Measurements from ENCODE around the gene MBOAT2. TPM values are rescaled to one million over a fixed set of nuclear protein-coding genes. Genes with fewer than 3 reads are reported as not detected.
A peak's percentile ranks its signal among the peaks of the same experiment; 100 is the strongest.
"Not testable (repeated sequence)": the region's sequence is repeated elsewhere in the genome, so short reads cannot be mapped to it uniquely, and the experiment has no call there.

MBOAT2 gene
- total RNA-seq, 1 experiment from 2014 or later, result 26.1 TPM

DNA sequence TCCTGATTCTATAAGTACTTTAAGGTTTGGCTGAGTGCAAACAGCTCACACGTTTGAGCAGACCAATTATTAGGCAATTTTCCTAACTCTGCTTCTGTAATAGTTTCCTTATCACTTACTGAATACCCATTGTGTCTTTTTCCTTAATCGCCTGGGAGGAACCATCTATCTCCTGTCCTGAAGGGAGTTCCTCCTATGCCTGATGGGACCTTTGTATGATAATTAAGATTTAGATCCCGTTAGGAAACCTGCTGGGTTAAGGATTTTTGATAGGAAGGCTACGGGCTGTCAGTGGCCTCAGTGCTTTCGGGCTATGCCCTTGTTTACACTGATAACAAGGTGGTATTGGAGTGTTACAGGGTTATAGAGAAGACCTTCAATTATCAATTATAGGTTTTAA is 106.8 kb downstream of the MBOAT2 start:
- DNase-seq (ENCODE audit: low read depth), result not testable (repeated sequence)

DNA sequence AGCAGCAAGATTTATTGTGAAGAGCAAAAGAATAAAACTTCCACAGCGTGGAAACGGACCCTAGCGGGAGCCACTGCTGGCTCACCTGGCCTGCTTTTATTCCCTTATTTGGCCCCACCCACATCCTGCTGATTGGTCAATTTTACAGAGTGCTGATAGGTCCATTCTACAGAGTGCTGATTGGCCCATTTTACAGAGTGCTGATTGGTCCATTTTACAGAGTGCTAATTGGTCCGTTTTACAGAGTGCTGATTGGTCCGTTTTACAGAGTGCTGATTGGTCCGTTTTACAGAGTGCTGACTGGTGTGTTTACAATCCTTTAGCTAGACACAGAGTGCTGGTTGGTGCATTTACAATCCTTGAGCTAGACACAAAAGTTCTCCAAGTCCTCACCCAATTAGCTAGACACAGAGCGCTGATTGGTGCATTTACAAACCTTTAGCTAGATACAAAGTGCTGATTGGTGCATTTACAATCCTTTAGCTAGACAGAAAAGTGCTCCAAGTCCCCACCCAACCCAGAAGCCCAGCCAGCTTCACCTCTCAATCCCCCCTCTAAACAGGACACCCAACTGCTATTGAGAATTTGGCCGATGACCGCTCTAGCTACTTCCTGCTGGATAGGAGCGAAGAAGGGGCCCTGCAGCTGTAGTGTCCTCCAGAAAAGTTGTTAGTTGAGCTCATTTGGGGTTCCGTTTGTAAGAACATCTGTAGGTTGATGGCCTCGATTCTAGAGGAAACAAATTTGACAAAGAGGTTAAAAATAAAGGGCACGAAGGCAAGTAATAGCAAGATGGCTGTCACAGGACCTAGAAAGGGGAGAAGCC is 108.2 kb downstream of the MBOAT2 start:
- not testable (repeated sequence) for DNase-seq (ENCODE audit: low read depth)

DNA sequence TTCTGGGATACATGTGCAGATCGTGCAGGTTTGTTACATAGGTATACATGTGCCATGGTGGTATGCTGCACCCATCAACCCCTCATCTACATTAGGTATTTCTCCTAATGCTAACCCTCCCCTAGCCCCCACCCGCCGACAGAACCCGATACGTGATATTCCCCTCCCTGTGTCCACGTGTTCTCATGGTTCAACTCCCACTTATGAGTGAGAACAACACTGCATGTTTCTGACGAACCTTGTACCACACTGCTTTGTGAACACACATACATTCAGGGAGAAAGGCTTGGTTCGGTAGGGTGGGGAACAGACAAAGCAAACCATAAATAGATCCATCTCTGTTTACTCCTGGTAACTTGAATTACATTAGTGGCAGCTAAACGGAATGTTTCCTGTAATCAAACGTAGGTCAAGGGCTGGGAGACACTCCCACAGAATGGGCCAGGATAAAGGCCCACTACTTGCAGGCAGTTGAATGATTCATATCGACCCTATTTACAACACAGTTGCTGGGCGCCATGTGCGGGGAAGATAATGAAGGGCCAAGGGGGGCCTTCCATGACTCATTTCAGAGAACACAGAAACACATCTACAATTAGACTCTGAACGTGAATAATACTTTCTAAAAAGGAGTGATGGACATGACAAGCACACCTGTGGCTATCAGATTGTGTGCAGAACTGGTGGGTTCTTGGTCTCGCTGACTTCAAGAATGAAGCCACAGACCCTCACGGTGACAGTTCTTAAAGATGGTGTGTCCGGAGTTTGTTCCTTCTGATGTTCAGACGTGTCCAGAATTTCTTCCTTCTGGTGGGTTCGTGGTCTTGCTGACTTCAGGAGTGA is 109.3 kb downstream of the MBOAT2 start:
- DNase-seq (ENCODE audit: low read depth), result no peak

DNA sequence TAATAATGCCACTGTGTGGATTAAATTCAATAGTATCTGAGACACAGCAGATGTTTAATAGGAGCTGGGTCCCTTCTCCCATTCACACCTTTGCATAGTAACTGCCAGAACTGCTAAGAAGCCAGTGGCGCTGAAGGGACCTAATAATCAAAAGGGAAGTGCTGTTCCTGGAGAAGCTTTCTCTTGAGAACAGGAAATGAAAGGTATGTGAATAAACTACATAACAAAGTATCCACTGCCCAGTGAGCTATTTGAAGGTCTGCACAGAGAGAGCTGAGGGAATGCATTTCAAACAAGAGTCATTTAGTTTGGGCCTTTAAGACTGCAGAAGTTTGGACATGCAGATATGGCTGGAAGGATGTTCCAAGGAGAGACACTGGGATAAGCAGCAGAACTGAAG is 110.0 kb downstream of the MBOAT2 start:
- no peak for DNase-seq (ENCODE audit: low read depth)

DNA sequence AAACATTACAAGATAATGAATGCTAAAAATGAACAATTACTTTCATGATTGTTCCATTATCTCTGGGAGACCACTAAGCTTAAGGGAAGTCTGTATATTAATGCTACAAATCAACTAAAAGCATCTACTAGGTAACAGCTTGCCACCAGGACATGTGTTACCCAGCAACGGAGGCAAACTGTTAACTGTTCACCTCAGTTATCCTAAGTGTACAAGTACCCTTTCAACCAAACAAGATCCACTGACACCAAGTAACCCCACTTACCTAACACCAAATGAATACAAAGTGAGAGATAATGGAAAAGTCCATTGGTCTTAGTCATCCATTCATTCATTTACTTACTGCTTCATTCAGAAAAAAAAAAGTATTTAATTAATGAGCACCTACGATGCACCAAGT is 111.4 kb downstream of the MBOAT2 start:
- no peak for DNase-seq (ENCODE audit: low read depth)

DNA sequence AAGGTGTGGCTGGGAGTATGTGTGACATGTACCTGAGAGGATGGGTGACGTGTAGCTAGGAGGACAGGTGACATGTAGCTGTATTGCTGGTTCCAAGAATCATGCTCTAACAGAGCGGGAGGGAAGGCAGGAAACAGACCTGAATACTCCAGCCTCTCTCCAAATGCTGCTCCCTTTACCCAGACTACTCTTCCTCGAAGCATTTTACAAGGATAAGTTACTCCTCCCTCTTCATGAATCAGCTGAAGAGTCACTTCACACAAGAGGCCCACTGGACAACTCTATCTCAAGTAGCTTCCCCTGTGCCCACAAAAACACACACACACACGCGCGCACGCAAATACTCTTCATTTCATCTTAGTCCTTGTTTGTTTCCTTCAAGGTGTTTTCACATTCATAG is 113.5 kb downstream of the MBOAT2 start:
- DNase-seq (ENCODE audit: low read depth), result no peak

DNA sequence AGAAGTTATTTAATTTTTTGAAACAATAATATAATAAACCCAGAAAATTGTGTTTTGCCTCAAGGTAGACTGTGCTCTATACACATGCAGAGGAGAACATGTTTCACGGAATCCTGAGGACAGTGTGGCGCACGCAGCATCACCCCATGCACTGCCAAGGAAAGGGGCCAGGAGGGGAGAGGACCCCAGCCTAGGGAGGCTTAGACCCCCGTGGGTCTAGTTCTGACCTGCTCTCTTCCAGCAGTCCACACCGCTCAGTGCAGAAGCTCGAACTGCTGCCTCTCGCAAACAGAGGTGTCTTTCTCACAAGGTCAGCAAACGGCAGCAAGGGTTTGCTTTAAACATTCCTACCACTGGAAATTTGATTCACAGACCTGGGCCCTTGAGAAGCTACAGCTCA is 114.5 kb downstream of the MBOAT2 start:
- DNase-seq (ENCODE audit: low read depth), result no peak

DNA sequence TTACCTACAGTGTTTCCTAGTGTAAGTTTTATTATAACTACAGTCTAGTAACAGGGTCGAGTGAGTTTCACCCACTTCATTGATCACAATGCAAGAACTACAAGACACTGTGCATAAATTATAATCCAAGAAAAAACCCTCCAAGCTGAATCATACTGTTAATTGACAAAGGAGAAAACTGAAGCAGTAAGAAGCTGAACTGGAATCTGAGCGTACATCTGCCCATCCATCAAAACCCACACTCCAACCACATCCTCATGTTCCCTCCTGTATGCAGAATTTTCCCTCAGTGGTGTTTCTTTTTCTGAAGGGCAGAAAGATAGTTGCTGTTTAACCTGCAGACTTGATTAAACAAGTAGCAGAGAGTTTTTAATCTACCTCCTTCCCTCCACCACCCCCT is 116.6 kb downstream of the MBOAT2 start:
- DNase-seq (ENCODE audit: low read depth), result no peak

DNA sequence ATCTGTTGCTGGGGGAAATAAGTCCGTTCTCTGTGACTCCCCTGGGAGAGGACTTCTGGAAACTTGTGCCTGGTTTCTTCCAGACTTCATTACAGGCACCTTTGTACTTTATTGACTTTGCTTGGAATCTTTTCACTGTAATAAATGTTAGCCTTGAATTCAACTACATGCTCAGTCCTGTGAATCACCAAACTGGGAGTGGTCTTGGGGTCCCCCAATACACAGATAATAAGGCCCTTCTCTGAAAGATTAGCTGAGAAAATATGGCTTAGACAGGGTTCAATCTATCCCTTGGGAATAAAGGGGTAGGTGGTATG is 117.3 kb downstream of the MBOAT2 start:
- DNase-seq (ENCODE audit: low read depth), result no peak

DNA sequence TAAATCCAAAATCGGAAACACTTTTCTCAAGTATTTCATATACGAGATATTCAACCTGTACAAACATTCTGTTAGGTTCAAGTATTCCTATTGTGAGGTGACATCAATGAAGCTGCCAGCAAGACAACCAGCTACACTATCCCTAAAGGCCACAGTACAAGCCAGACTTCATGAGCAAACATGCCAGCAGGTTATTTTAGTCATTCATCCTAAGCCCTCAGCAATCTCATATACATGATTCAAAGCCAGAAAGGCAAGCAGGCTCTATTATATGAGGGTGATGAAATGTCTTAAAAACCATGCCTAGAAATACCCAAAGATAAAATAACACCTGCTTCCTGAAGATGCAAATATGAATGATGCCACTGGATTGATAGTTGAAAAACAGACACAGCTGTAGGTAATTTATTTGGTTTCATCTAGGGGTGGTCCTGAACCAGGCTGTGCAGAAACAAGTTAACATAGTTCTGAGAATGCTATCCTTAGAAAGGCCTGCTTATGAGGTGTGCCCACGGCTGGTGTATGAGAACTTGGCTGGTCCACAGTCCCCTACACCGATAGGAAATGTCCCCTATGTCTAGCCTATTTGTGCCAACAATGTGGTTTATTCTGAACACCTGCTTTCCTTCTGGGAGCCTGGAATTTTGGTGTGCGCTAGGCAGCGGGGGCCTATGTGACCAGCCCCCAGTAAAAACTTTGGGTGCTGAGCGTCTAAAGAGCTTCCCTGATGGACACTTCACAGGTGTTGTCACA is 117.9 kb downstream of the MBOAT2 start:
- no peak for DNase-seq (ENCODE audit: low read depth)

DNA sequence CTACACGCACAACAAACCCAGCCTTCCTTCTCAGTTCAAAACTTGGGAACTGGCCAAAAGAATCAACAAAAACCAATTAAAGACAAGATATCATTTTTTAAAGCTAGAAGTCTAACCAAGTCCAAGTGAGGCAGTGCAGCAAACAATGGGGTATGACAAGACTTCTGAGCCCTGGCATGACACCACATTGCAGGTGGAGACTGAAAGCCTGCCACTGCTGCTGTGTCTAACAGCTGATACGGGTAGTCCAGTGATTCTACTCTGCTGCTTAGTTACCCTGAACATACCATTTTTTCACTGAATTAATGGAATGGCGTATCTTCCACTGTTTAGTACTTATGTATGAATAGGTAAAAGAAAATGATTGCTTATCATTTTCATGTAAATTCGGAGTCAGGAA is 118.7 kb downstream of the MBOAT2 start:
- DNase-seq (ENCODE audit: low read depth), result no peak

DNA sequence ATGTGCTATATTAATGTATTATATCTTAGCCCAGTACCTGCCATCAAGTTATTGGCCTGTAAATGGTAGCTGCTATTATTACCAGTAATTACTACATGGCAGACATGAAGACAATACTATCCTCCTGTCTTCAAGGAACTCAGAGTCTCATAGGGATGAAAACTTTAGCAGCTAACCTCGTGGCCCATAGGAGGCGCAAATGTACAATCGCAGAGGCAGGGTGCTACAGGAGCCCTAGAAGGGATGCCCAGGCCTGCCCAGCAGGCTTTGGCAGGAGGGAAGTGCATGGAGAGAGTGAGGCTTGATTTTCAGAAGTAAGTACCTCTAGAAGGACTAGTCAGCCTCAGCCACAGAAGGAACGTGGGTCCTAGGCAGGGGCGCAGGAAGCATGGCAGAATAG is 121.4 kb downstream of the MBOAT2 start:
- DNase-seq (ENCODE audit: low read depth), result peak; percentile 2

DNA sequence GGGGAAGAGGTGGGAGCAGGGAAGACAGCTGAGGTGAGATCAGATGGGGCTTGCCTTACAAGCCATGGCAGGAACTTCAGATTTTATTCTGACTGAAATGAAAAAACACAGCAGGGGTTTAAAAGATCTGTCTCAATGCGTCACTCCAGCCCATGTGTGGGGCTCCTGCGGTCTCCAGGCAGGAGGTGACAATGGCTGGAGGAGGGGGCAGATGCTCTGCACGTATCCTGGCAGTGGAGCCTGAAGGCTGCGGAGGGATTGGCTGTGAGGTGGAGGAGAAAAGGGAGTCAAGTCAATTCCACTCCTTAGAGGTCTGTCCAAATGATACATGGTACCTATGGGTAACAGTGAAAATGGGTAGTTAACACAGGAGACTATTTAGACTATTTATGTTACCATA is 125.6 kb downstream of the MBOAT2 start:
- DNase-seq (ENCODE audit: low read depth), result no peak

DNA sequence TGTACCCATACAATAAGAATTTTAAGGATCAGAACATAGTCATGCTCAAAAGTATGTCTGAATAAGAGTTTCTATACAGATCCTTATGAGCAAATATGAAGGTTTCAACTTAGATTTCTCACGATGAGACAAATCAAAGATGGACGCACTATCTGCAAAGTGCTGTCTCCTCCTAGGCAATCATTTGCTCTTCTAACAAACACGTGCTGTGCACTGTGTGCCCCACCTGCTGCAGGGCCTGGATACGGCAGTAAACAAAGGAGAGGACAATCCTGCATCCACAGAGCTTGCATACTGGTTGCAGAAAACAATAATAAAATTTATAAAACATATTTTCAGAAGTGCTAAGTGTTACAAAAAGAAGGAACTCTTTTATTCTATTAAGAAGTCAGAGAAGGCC is 126.2 kb downstream of the MBOAT2 start:
- DNase-seq (ENCODE audit: low read depth), result no peak

DNA sequence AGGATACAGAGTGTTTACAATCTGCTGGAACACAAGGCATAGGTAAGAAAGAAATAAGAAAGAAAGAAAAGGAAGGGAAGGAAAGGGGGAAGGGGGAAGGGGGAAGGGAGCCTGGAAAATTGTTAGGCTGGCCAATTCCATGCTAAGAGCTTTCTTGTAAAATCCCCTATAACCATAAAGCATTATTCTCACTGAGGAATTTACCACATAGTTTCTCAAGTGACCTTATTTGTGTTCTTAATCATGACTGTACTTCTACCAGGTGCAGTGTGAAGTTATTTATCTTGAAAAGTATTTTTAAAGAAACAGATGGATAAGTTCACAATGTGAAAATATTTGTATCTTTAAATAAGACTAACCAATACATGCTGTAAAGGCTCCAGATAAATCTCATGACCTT is 126.9 kb downstream of the MBOAT2 start:
- no peak for DNase-seq (ENCODE audit: low read depth)

DNA sequence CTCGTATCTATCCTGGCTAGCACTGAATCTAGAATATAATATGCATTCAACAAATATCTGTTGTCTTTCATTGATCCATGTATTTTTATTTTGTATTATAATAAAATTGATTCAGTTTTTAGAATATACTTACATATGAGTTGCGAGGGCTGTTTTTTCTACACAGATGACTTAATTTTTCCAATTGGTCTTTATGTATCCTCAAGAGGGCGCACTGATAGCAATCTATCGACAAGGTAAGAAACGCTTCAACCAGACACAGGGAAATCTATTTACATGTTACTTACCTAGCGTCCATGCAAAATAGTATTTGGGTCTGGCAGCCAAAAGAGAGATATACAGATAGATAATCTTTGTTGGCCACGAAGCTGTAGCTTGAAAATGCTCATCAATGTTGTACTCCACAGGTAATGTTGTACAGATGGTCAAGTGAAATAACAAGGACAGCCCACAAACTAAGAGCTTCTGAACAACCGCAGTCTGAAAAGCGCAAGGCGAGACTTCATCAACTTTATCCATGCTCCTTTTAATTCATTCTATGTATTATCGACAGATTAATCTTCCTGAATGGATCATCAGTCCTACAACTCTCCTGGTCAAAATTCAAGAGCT is 130.6 kb downstream of the MBOAT2 start:
- peak; percentile 52 for DNase-seq (ENCODE audit: low read depth)

DNA sequence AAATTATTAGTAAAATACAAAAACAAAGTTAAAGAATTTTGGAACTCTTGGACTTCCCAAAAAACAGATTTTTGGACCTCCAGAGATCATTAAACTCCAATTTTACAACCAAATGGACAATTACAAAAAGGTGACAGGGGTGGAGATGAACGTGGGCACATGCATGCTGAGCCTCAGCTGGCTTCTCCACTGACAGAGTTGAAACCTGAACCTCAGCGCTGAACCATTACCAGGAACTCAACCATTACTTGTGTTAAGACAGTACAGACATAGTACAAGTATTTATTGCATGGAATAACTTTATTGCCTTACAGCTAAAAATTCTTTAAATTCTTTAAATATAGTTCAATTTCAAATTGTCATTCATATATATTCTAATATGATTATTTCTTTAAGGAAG is 133.0 kb downstream of the MBOAT2 start:
- no peak for DNase-seq (ENCODE audit: low read depth)

DNA sequence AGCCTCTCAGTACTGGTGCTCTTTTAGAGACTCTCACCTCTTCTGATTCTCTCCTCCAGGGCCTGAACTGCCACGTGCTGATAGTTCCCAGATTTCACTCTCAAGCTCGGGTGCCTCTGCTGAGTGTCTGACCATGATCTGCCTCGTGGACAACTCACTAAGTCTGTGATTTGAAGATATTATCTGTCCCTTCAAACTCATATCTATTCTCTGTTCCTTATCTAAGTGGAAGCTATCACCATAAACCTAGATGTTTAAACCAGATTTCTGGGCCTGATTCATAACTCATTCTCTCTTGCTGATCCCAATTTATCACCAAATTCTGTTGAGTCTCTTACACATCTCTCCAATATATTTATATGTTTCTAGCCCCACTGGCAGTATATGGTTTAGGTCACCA is 136.1 kb downstream of the MBOAT2 start:
- no peak for DNase-seq (ENCODE audit: low read depth)

DNA sequence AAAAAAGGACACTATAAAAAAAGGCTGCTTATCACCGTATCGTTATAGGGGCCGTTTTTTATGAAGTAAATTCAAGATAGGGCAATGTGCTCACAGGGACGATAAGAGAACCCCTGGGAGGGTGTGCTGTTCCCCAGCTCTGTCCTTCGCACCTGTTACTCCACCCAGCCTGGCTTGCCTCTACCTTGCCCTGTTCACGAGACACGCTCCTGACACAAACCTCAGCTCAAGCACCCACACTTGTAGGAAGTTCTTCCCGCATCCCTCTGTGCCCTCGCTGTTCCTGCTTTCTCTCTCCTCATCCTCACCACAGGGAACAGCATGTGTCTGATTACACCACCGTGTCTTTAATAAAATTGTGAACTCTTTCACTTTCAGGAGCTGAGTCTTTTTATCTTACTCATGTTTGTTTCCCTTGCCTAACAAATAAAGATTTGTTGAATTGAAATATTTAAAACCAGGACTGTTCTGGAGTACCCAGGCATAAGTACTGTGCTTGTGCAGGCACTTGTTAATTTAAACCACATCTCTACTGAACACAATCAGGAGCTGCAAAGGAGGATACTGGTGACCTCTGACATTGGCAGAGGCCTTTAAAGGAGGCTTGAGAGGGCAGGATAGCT is 140.0 kb downstream of the MBOAT2 start:
- DNase-seq (ENCODE audit: low read depth), result no peak

DNA sequence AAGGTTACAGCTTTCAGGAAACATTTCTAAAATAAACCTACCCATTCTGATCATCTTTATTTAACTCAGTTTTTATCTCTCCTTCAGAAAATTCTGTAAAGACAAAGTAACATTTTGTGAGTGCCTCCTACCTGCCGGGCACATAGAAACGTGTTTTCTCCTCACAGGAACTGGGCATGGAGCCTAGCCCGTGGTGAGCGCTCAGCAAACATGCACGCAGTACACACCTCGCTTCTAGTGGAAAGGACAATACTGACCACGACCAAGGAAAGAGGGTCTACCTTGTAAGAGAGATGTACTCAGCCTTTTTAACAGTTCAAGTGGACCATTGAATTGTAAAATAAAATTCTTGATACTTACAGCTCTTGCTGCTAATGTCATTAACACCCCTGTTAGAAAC is 141.3 kb downstream of the MBOAT2 start:
- no peak for DNase-seq (ENCODE audit: low read depth)

DNA sequence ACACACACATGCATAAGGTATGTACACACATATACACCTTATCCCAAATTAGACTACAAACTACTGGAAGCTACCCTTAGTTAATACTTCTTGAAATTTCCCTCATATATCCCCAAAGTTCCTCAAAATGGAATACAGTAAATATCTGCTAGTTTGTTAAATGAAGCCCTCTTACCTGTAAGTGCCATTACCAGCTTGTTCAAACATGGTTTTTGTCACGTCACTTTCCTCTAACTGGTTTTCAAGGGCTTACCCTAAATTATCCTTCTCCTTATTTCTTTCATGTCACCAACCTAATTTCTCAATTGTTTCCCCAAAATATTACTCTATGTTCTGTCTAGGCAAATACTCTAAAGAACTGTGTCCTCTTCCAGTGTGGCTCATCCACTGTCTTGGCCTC is 141.7 kb downstream of the MBOAT2 start:
- no peak for DNase-seq (ENCODE audit: low read depth)

DNA sequence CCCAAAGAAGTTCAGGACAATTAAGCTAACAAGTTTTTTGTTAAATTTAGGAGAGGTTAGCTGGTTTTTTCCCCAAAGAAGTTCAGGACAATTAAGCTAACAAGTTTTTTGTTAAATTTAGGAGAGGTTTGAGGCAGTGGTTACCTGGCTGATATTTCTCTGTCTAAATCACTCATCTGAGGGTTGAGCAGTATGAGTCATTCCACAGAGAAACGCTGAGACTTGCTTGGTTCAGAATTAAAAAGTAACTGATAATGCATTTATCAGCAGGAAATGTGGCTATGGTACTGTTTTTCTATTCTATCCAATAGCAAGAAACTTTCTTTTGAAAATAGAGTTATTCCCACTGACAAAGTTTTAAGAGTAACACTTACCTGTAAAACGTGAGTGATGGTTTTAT is 143.2 kb downstream of the MBOAT2 start:
- DNase-seq (ENCODE audit: low read depth), result peak; percentile 16

All from M059J (cell line).